GM23338 (cell line): Measurements from ENCODE around the gene TGIF1. TPM values are rescaled to one million over a fixed set of nuclear protein-coding genes. Genes with fewer than 3 reads are reported as not detected.

ENCODE experiments used
- polyA plus RNA-seq: library from polyadenylated mRNA; unstranded; fragments of >200 nt; fragmentation: Nextera tagmentation; extraction: Ambion mirVana; gene quantifications from 2 replicates; pipeline ENCODE4 v1.2.1, GENCODE V29; 2016
- total RNA-seq: library from RNA; depleted of rRNA; stranded (reverse); fragments of >200 nt; shearing (Covaris generic); gene quantifications from 2 replicates; pipeline ENCODE4 v1.2.3, GENCODE V29; 2014; rRNA removed

TGIF1 gene
- total and polyA plus RNA-seq, 2 experiments from 2014 or later: 294 to 316 TPM

Other genes starting within 250 kb of the TGIF1 start
- 0.08 and 0.38 TPM in 2 replicates for gene MYOM1, start 230.2 kb upstream of the TGIF1 start, total RNA-seq
- 0.21 and 0.27 TPM in 2 replicates for gene MYOM1, start 230.2 kb upstream of the TGIF1 start, polyA plus RNA-seq
- gene MYL12A, start 202.4 kb upstream of the TGIF1 start, total RNA-seq: 206 and 244 TPM in 2 replicates
- 475 and 502 TPM in 2 replicates for gene MYL12A, start 202.4 kb upstream of the TGIF1 start, polyA plus RNA-seq
- 152 and 165 TPM in 2 replicates for gene MYL12B, start 188.0 kb upstream of the TGIF1 start, total RNA-seq
- gene MYL12B, start 188.0 kb upstream of the TGIF1 start, polyA plus RNA-seq: 282 and 330 TPM in 2 replicates